ENCODE measurements around the gene NMT1.
"Not testable (repeated sequence)": the region's sequence is repeated elsewhere in the genome, so short reads cannot be mapped to it uniquely, and the experiment has no call there.

Gene NMT1

GRCh38 chr17:45038728-45039634, 22.1 kb upstream of the NMT1 start:
- no peak for DNase-seq

- no peak for DNase-seq
Observed at GRCh38 chr17:45040459-45040858, 20.7 kb upstream of the NMT1 start.

- no peak for DNase-seq
Observed at GRCh38 chr17:45042346-45043120, 18.6 kb upstream of the NMT1 start.

- no peak for DNase-seq
Observed at GRCh38 chr17:45043813-45044540, 17.1 kb upstream of the NMT1 start.

GRCh38 chr17:45046537-45047125, 14.5 kb upstream of the NMT1 start:
- no peak for DNase-seq

- no peak for DNase-seq
Observed at GRCh38 chr17:45048795-45049563, 12.1 kb upstream of the NMT1 start.

GRCh38 chr17:45050481-45051059, 10.5 kb upstream of the NMT1 start:
- DNase-seq = no peak

GRCh38 chr17:45051060-45051719, 9.9 kb upstream of the NMT1 start, which contains the start of gene DCAKD:
Gene DCAKD, minus strand, starts transcription at chr17:45051632. Its CDS starts 16,747 bp downstream, at chr17:45034885.
- peak; percentile 91 for DNase-seq

- DNase-seq = not testable (repeated sequence)
Observed at GRCh38 chr17:45051720-45052051, 9.4 kb upstream of the NMT1 start.

- DNase-seq = no peak
Observed at GRCh38 chr17:45052052-45052772, 8.9 kb upstream of the NMT1 start.

- no peak for DNase-seq
Observed at GRCh38 chr17:45060382-45060796, 728 bp upstream of the NMT1 start.

- no peak for DNase-seq
Observed at GRCh38 chr17:45061606-45062205, 589 bp downstream of the NMT1 start.

- DNase-seq = no peak
Observed at GRCh38 chr17:45063198-45063597, 2.1 kb downstream of the NMT1 start.

- no peak for DNase-seq
Observed at GRCh38 chr17:45067637-45068036, 6.5 kb downstream of the NMT1 start.

- no peak for DNase-seq
Observed at GRCh38 chr17:45070001-45070400, 8.9 kb downstream of the NMT1 start.

- no peak for DNase-seq
Observed at GRCh38 chr17:45070809-45071208, 9.7 kb downstream of the NMT1 start.

GRCh38 chr17:45073414-45074070, 12.4 kb downstream of the NMT1 start:
- DNase-seq = no peak

GRCh38 chr17:45077643-45078042, 16.5 kb downstream of the NMT1 start:
- DNase-seq = no peak

- DNase-seq = no peak
Observed at GRCh38 chr17:45081047-45081703, 20.1 kb downstream of the NMT1 start.

Measured in amniotic stem cell (primary cell).